NCI-H2196 treated with DMSO at 0.1 percent for 48 hours (cell line): ENCODE data around the gene CSTF1.
"Not testable (repeated sequence)": the region's sequence is repeated elsewhere in the genome, so short reads cannot be mapped to it uniquely, and the experiment has no call there.

Source experiments
- DNase-seq: peaks from one replicate; lab custom pipeline; 2025; ENCODE audit not compliant: unreplicated experiment; lab: John Stamatoyannopoulos, UW

Gene CSTF1

GRCh38 chr20:56368351-56369134, 23.9 kb upstream of the CSTF1 start:
- DNase-seq, result no peak

- no peak for DNase-seq
Observed at GRCh38 chr20:56369179-56369578, 23.3 kb upstream of the CSTF1 start.

- DNase-seq, result no peak
Observed at GRCh38 chr20:56371977-56372376, 20.5 kb upstream of the CSTF1 start.

GRCh38 chr20:56372850-56373249, 19.6 kb upstream of the CSTF1 start:
- DNase-seq, result no peak

GRCh38 chr20:56373942-56374341, 18.5 kb upstream of the CSTF1 start:
- DNase-seq, result no peak

GRCh38 chr20:56376331-56376730, 16.1 kb upstream of the CSTF1 start:
- no peak for DNase-seq

GRCh38 chr20:56378386-56378785, 14.1 kb upstream of the CSTF1 start:
- DNase-seq, result no peak

GRCh38 chr20:56380375-56380774, 12.1 kb upstream of the CSTF1 start:
- DNase-seq, result no peak

- DNase-seq, result no peak
Observed at GRCh38 chr20:56381501-56381900, 10.9 kb upstream of the CSTF1 start.

GRCh38 chr20:56382696-56383095, 9.7 kb upstream of the CSTF1 start:
- no peak for DNase-seq

GRCh38 chr20:56383334-56383733, 9.1 kb upstream of the CSTF1 start:
- DNase-seq, result no peak

GRCh38 chr20:56385130-56385529, 7.3 kb upstream of the CSTF1 start:
- DNase-seq, result no peak

GRCh38 chr20:56386219-56386618, 6.2 kb upstream of the CSTF1 start:
- no peak for DNase-seq

- no peak for DNase-seq
Observed at GRCh38 chr20:56388882-56389281, 3.6 kb upstream of the CSTF1 start.

GRCh38 chr20:56389807-56390206, 2.6 kb upstream of the CSTF1 start:
- DNase-seq, result no peak

- DNase-seq, result not testable (repeated sequence)
Observed at GRCh38 chr20:56390396-56390795, 2.0 kb upstream of the CSTF1 start.

GRCh38 chr20:56391037-56391436, 1.4 kb upstream of the CSTF1 start:
- no peak for DNase-seq

GRCh38 chr20:56391596-56392131, 781 bp upstream of the CSTF1 start:
- DNase-seq, result no peak

GRCh38 chr20:56392881-56393482, 537 bp downstream of the CSTF1 start:
- no peak for DNase-seq

- no peak for DNase-seq
Observed at GRCh38 chr20:56393653-56394052, 1.2 kb downstream of the CSTF1 start.

GRCh38 chr20:56395166-56395565, 2.7 kb downstream of the CSTF1 start:
- no peak for DNase-seq

GRCh38 chr20:56400001-56400640, 7.7 kb downstream of the CSTF1 start:
- DNase-seq, result peak; percentile 13
